PC-9 (cell line): ENCODE results near the gene RASGRP2. TPM values are rescaled to one million over a fixed set of nuclear protein-coding genes. Genes with fewer than 3 reads are reported as not detected.
A peak's percentile ranks its signal among the peaks of the same experiment; 100 is the strongest.

Experiments used
- Bru-seq: library from RNA; stranded (reverse); fragments of 400-500 nt; gene quantifications from one replicate; lab custom pipeline; 2021; lab: Mats Ljungman, UMichigan
- BruChase-seq, 2 experiments: library from RNA; stranded (reverse); fragments of 400-500 nt; gene quantifications; one replicate each; lab custom pipeline; 2021; lab: Mats Ljungman, UMichigan
- BruUV-seq: library from RNA; stranded (reverse); fragments of 400-500 nt; replicated peaks from 2 replicates; lab custom pipeline; 2021; lab: Mats Ljungman, UMichigan
- CTCF ChIA-PET: fragments of 300-600 bp; sonication (Branson Sonifier 250); formaldehyde crosslinking; loops from one replicate; lab custom pipeline; 2022; ENCODE audit warnings: antibody characterized with exemption; lab: Charles Lee
- POLR2A ChIA-PET: fragments of 300-600 bp; sonication (Branson Sonifier 250); formaldehyde crosslinking; loops from one replicate; lab custom pipeline; 2022; ENCODE audit warnings: antibody characterized with exemption; ENCODE audit not compliant: unreplicated experiment; lab: Charles Lee
- DNase-seq, 2 experiments: peaks; one replicate each; pipeline versions ENCODE4 v3.0.0 to v3.0.0-alpha.2; 2015 to 2022; ENCODE audit warnings: mixed read lengths in 1 of 2
- H2AFZ ChIP-seq: fragments of 200-600 bp; sonication (generic); 2 replicates; pipeline ENCODE4 v1.8.1; 2017; ENCODE audit warnings: antibody characterized with exemption
- H3F3A ChIP-seq: fragments of 200-600 bp; sonication (generic); 2 replicates; pipeline ENCODE4 v1.8.1; 2017; ENCODE audit warnings: antibody characterized with exemption, mild to moderate bottlenecking, low read depth; ENCODE audit not compliant: insufficient read depth
- H3K27ac ChIP-seq: fragments of 200-600 bp; sonication (generic); 2 replicates; pipeline ENCODE4 v1.6.1; 2016; ENCODE audit warnings: mixed run types
- H3K27me3 ChIP-seq: fragments of 200-600 bp; sonication (generic); 2 replicates; pipeline ENCODE4 v1.6.1; 2016; ENCODE audit warnings: low read depth, mixed run types; ENCODE audit not compliant: insufficient read depth
- H3K36me3 ChIP-seq: fragments of 200-600 bp; sonication (generic); 2 replicates; pipeline ENCODE4 v1.6.1; 2016; ENCODE audit warnings: low read depth, mixed run types
- H3K4me1 ChIP-seq: fragments of 200-600 bp; sonication (generic); replicated peaks from 2 replicates; pipeline ENCODE4 v1.6.1; 2016; ENCODE audit warnings: mixed run types; ENCODE audit not compliant: insufficient read depth
- H3K4me2 ChIP-seq: fragments of 200-600 bp; sonication (generic); 2 replicates; pipeline ENCODE4 v1.6.1; 2017; ENCODE audit warnings: mixed run types
- H3K4me3 ChIP-seq: fragments of 200-600 bp; sonication (generic); 2 replicates; pipeline ENCODE4 v1.6.1; 2016; ENCODE audit warnings: mixed run types
- H3K79me2 ChIP-seq: fragments of 200-600 bp; sonication (generic); 2 replicates; pipeline ENCODE4 v1.6.1; 2017; ENCODE audit warnings: low read depth, mixed run types
- H3K9me2 ChIP-seq: fragments of 200-600 bp; sonication (generic); 2 replicates; pipeline ENCODE4 v1.8.1; 2017; ENCODE audit warnings: mild to moderate bottlenecking; ENCODE audit not compliant: insufficient read depth
- H3K9me3 ChIP-seq: fragments of 200-600 bp; sonication (generic); 2 replicates; pipeline ENCODE4 v1.8.1; 2016; ENCODE audit warnings: low read depth; ENCODE audit not compliant: insufficient read depth
- H4K20me1 ChIP-seq: fragments of 200-600 bp; sonication (generic); 2 replicates; pipeline ENCODE4 v1.8.1; 2017; ENCODE audit not compliant: insufficient read depth
- CTCF ChIP-seq: fragments of 200-600 bp; sonication (generic); conservative IDR thresholded peaks from 2 replicates; pipeline ENCODE4 v1.6.1; 2017; ENCODE audit warnings: mixed run types, antibody characterized with exemption, mild to moderate bottlenecking, moderate library complexity
- EZH2 ChIP-seq: fragments of 200-600 bp; sonication (generic); IDR thresholded peaks from 2 replicates; pipeline ENCODE4 v1.8.0; 2017; ENCODE audit warnings: antibody characterized with exemption, low read depth
- intact Hi-C: fragments of 100-400 bp; cut with micrococcal nuclease; formaldehyde crosslinking; loops from one replicate; pipeline ENCODE4 v1.10.0; 2022; ENCODE audit not compliant: unreplicated experiment
- long read RNA-seq: library from polyadenylated mRNA; stranded (forward); transcript quantifications from one replicate; pipeline ENCODE4 v2.0.0, GENCODE V29; 2022
- total RNA-seq: library from RNA; stranded (reverse); gene quantifications from 2 replicates; pipeline ENCODE4 v1.2.3, GENCODE V29; 2021

RASGRP2 gene
- total RNA-seq, result 1.0 and 2.1 TPM in 2 replicates
- percentile 13 among the genes with signal in this experiment for Bru-seq, nascent RNA
- percentile 21 among the genes with signal in this experiment for BruChase-seq, experiment 1, labeled RNA remaining after a 2-hour chase
- BruChase-seq, experiment 2, labeled RNA remaining after a 6-hour chase, result percentile 21 among the genes with signal in this experiment
- long read RNA-seq, partial matches to known transcripts, result 0 of 1 reads
- long read RNA-seq, other reads (novel, unspliced or antisense), result 1 of 1 reads

- peaks cover 12% of the 10 kb centered on the region; the same call in 1 of the 2 replicates for H3F3A ChIP-seq
- POLR2A ChIA-PET, result interaction anchor here (0.5 kb wide), 1 partner anchor 816 kb away, joined by 3 read pairs; no protein-coding TSS in a partner anchor
- peak within 1 kb of the TSS; percentile 89 for H3K4me2 ChIP-seq
- peaks cover 51% of the 10 kb centered on the region for H3K27me3 ChIP-seq
- CTCF ChIA-PET, result interaction anchor here (0.6 kb wide), 1 partner anchor 425 kb away, joined by 3 read pairs; no protein-coding TSS in a partner anchor
- no peaks in the 10 kb centered on the region for H4K20me1 ChIP-seq
- DNase-seq, result peak in 1 of 2 experiments; percentile 75
- peak within 1 kb of the TSS; percentile 64 for H3K4me3 ChIP-seq
- intact Hi-C loops, result loop anchor here (5.0 kb wide), 1 partner anchor 92 kb away; no protein-coding TSS in a partner anchor
- peaks cover 13% of the 10 kb centered on the region for H3K4me1 ChIP-seq
- H3K9me3 ChIP-seq, result no peaks in the 10 kb centered on the region
- H3K9me2 ChIP-seq, result no peaks in the 10 kb centered on the region
- BruUV-seq, result no TSS peak
- TF ChIP-seq EZH2 (no peak), CTCF (peak; percentile 60)
- H3K79me2 ChIP-seq, result no peaks in the 10 kb centered on the region
- no peaks in the 10 kb centered on the region for H3K36me3 ChIP-seq
- no peak within 1 kb of the TSS for H3K27ac ChIP-seq
- H2AFZ ChIP-seq, result peak within 1 kb of the TSS; percentile 92
Measured at GRCh38 chr11:64743591-64744543, at the start of gene RASGRP2. RASGRP2 (minus strand) TSS chr11:64744142; CDS start chr11:64742866, 1,276 bp downstream.

GRCh38 chr11:64792482-64792881, 48.5 kb upstream of the RASGRP2 start:
- Histone ChIP-seq H3K36me3 (no peaks in the 10 kb centered on the region), H3K4me2 (no peak overlapping the region), H2AFZ (no peak overlapping the region), H3K4me1 (no peaks in the 10 kb centered on the region), H3F3A (no peaks in the 10 kb centered on the region), H3K9me2 (no peaks in the 10 kb centered on the region), H3K27me3 (no peaks in the 10 kb centered on the region), H4K20me1 (no peaks in the 10 kb centered on the region), H3K4me3 (no peak overlapping the region), H3K9me3 (no peaks in the 10 kb centered on the region), H3K79me2 (no peaks in the 10 kb centered on the region), H3K27ac (no peak overlapping the region)
- ChIA-PET CTCF (no interaction called here), POLR2A (interaction anchor here (0.6 kb wide), 1 partner anchor 1010 kb away, joined by 5 read pairs; no protein-coding TSS in a partner anchor)
- intact Hi-C loops, result no loop called here
- no peak for TF ChIP-seq EZH2
- DNase-seq, result no peak
- BruUV-seq, result no TSS peak

GRCh38 chr11:64791781-64792291, 47.9 kb upstream of the RASGRP2 start:
- Histone ChIP-seq H3K4me1 (no peaks in the 10 kb centered on the region), H3F3A (no peaks in the 10 kb centered on the region), H3K4me2 (no peak overlapping the region), H3K4me3 (no peak overlapping the region), H3K9me2 (no peaks in the 10 kb centered on the region), H3K9me3 (no peaks in the 10 kb centered on the region), H2AFZ (no peak overlapping the region), H3K36me3 (no peaks in the 10 kb centered on the region), H4K20me1 (no peaks in the 10 kb centered on the region), H3K27me3 (no peaks in the 10 kb centered on the region), H3K27ac (no peak overlapping the region), H3K79me2 (no peaks in the 10 kb centered on the region)
- POLR2A ChIA-PET, result no interaction called here
- no TSS peak for BruUV-seq
- no peak for DNase-seq
- intact Hi-C loops, result no loop called here
- TF ChIP-seq CTCF (no peak), EZH2 (no peak)
- CTCF ChIA-PET, result interaction anchor here (0.5 kb wide), 1 partner anchor 10 kb away, joined by 3 read pairs; no protein-coding TSS in a partner anchor
